ENCODE results near the gene SH3RF1. TPM values are rescaled to one million over a fixed set of nuclear protein-coding genes. Genes with fewer than 3 reads are reported as not detected.

Gene SH3RF1
- total and polyA plus RNA-seq, 2 of the 8 experiments (the other 6 are each of a cell fraction or from before 2014, with no cell fraction given), result 6.9 to 15.1 TPM

DNA sequence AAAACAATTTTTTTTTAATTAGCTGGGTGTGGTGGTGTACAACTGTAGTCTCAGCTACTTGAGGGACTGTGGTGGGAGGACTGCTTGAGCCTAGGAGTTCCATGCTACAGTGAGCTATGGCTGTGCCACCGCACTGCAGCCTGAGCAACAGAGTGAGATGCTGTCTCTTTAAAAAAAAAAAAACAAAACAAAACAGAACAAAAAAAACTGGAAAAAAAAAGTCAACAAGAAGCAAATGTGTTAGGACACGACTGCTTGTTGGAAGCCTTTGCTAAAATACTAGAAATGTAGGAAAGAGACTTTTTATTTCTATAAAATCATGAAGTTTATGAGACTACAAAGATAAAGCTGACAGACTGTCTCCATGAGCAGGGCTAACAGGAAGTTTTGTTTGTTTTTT, 87.2 kb downstream of the SH3RF1 start (continued):
- no peak for TF ChIP-seq ATF2 (IDR thresholded peaks at IDR 0.05; ENCODE audit: low read length)
